K562 (cell line): ENCODE data around the gene NTN3. TPM values are rescaled to one million over a fixed set of nuclear protein-coding genes. Genes with fewer than 3 reads are reported as not detected.

Experiments used
- CBFB ChIP-seq: sonication (generic); formaldehyde crosslinking; IDR thresholded peaks from 2 replicates; pipeline ENCODE4 v1.4.0; 2020; ENCODE audit warnings: mild to moderate bottlenecking, missing genetic modification reagents
- CBX3 ChIP-seq, 2 experiments: IDR thresholded peaks; 1 replicate in 1 of 2; 2 replicates in 1 of 2; pipeline ENCODE4 v1.6.1; 2012; ENCODE audit warnings: inconsistent platforms in 2 of 2, low read length in 2 of 2, borderline replicate concordance in 1 of 2, control low read depth in 1 of 2
- HIVEP1 ChIP-seq: fragments of 250-450 bp; sonication (Bioruptor Pico); IDR thresholded peaks from 2 replicates; pipeline ENCODE4 v1.4.0; 2020; ENCODE audit warnings: mild to moderate bottlenecking
- RAD21 ChIP-seq, 2 experiments: fragments of 250-450 bp in 1 of 2; fragments of 450-650 bp in 1 of 2; sonication (Bioruptor Pico) in 1 of 2; formaldehyde crosslinking in 1 of 2; IDR thresholded peaks in 1 of 2; conservative IDR thresholded peaks in 1 of 2; 2 replicates each; pipeline versions ENCODE4 v1.4.0 to v1.8.0; 2020 to 2022; ENCODE audit warnings: mild to moderate bottlenecking in 2 of 2, moderate library complexity in 1 of 2
- RAD51 ChIP-seq: fragments of 450-650 bp; IDR thresholded peaks from 2 replicates; pipeline ENCODE4 v1.7.1; 2016; ENCODE audit warnings: low read depth, mild to moderate bottlenecking, borderline replicate concordance
- SMC3 ChIP-seq: conservative IDR thresholded peaks from 2 replicates; pipeline ENCODE4 v1.6.1; 2011; ENCODE audit warnings: low read depth, low read length, improper control_type of control experiment; ENCODE audit not compliant: insufficient read depth
- polyA plus RNA-seq, 8 experiments: library from polyadenylated mRNA; depleted of rRNA in 4 of 8; stranded (reverse) in 5 of 8; unstranded in 3 of 8; fragments of >200 nt; fragmentation: Nextera tagmentation in 2 of 8; fragmentation: Illumina TruSeq in 1 of 8; extraction: Ambion mirVana in 2 of 8; extraction: Trizol in 1 of 8; gene quantifications; 2 replicates each; pipeline versions ENCODE4 v1.2.1 to v1.2.3, GENCODE V29; 2011 to 2014; ENCODE audit warnings: inconsistent platforms in 1 of 8, missing spikeins in 1 of 8
- total RNA-seq, 7 experiments: library from RNA; depleted of rRNA in 6 of 7; stranded (reverse); fragments of >200 nt in 6 of 7; fragmentation: Illumina TruSeq in 2 of 7; extraction: Trizol in 2 of 7; gene quantifications; 2 replicates each; pipeline versions ENCODE4 v1.2.1 to v1.2.3, GENCODE V29; 2011 to 2021; ENCODE audit warnings: low replicate concordance in 1 of 7
- TF ChIP-seq, protein P1 (sequence below): IDR thresholded peaks from 2 replicates; pipeline ENCODE4 v1.6.1; 2011; ENCODE audit warnings: borderline replicate concordance, low read depth, mild to moderate bottlenecking, moderate library complexity, low read length; ENCODE audit not compliant: insufficient read depth, poor library complexity, severe bottlenecking
- TF ChIP-seq, protein P2 (sequence below), 3 experiments: IDR thresholded peaks in 2 of 3; conservative IDR thresholded peaks in 1 of 3; 2 replicates each; pipeline ENCODE4 v1.5.1; 2011 to 2012; ENCODE audit warnings: low read length in 3 of 3, mild to moderate bottlenecking in 3 of 3, control low read depth in 2 of 3, improper control_type of control experiment in 1 of 3, inconsistent platforms in 1 of 3, low read depth in 1 of 3, mixed read lengths in 1 of 3, moderate library complexity in 1 of 3; ENCODE audit not compliant: insufficient read depth in 2 of 3

Gene NTN3
- total and polyA plus RNA-seq, 9 of the 15 experiments (the other 6 are each of a cell fraction or from before 2014, with no cell fraction given) = not detected

DNA sequence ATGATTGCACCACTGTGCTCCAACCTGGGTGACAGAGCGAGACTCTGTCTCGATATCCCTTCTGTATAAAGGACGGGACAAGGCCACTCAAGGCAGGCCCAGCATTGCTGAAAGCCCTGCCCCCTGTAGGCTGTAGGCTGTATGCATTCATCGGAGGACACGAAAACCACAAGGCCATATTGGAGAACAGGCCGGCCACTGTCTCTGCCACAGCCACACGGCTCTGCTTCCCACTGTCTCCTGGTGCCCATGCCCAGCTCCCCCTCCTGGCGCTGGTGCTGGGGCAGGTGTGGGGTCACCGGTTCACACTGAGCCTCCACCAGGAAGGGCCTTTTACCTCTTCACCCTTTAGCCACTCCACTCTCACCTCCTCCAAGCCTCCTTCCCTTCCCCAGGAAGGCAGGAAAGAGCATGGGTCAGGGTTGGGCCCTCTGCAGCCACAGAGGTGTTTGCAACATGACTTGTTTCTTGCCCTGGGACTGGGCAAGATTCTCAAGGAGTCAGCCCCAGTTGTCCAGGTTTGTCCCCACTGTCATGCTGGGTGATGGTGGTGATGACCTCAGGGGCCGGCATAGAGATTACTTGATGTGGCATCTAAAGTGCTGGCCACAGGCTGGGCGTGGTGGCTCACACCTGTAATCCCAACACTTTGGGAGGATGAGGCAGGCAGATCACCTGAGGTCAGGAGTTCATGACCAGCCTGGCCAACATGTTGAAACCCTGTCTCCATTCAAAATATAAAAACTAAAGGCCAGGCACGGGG is 5.3 kb upstream of the NTN3 start (continued):
- TF ChIP-seq, protein P1, sequence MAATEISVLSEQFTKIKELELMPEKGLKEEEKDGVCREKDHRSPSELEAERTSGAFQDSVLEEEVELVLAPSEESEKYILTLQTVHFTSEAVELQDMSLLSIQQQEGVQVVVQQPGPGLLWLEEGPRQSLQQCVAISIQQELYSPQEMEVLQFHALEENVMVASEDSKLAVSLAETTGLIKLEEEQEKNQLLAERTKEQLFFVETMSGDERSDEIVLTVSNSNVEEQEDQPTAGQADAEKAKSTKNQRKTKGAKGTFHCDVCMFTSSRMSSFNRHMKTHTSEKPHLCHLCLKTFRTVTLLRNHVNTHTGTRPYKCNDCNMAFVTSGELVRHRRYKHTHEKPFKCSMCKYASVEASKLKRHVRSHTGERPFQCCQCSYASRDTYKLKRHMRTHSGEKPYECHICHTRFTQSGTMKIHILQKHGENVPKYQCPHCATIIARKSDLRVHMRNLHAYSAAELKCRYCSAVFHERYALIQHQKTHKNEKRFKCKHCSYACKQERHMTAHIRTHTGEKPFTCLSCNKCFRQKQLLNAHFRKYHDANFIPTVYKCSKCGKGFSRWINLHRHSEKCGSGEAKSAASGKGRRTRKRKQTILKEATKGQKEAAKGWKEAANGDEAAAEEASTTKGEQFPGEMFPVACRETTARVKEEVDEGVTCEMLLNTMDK = peak; percentile 80
- TF ChIP-seq RAD21 (CRISPR knock-in tag; conservative IDR thresholded peaks at IDR 0.05 in 1 of 2, IDR thresholded peaks at IDR 0.05 in 1 of 2) (peak in 1 of 2 experiments; percentile 30; a peak in 2 of 4 replicates), CBX3 (IDR thresholded peaks at IDR 0.05; ENCODE audit: borderline replicate concordance in 1 of 2, low read length in 2 of 2) (no peak), SMC3 (0 out of 2 replicates have a peak, but pooled peaks have one; percentile 19), CBFB (peak; percentile 77; the same call in 1 of the 2 replicates), HIVEP1 (CRISPR knock-in tag) (no peak), RAD51 (no peak)
- TF ChIP-seq, protein P2, sequence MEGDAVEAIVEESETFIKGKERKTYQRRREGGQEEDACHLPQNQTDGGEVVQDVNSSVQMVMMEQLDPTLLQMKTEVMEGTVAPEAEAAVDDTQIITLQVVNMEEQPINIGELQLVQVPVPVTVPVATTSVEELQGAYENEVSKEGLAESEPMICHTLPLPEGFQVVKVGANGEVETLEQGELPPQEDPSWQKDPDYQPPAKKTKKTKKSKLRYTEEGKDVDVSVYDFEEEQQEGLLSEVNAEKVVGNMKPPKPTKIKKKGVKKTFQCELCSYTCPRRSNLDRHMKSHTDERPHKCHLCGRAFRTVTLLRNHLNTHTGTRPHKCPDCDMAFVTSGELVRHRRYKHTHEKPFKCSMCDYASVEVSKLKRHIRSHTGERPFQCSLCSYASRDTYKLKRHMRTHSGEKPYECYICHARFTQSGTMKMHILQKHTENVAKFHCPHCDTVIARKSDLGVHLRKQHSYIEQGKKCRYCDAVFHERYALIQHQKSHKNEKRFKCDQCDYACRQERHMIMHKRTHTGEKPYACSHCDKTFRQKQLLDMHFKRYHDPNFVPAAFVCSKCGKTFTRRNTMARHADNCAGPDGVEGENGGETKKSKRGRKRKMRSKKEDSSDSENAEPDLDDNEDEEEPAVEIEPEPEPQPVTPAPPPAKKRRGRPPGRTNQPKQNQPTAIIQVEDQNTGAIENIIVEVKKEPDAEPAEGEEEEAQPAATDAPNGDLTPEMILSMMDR (IDR thresholded peaks at IDR 0.05 in 2 of 3, conservative IDR thresholded peaks at IDR 0.05 in 1 of 3; ENCODE audit: insufficient read depth in 2 of 3, low read depth in 1 of 3, low read length in 3 of 3) = peak; percentile 53 to 57 (median 55)
